ENCODE measurements around the gene ZNF497.
A peak's percentile ranks its signal among the peaks of the same experiment; 100 is the strongest.

Gene ZNF497

GRCh38 chr19:58400316-58400915, 37.9 kb upstream of the ZNF497 start:
- Histone ChIP-seq H3K4me3 (ENCODE audit: insufficient read depth, low read depth, low read length, poor library complexity, severe bottlenecking) (peak overlapping the region; percentile 29), H3K27me3 (replicated peaks; ENCODE audit: control insufficient read depth, insufficient read depth, low read length, poor library complexity, severe bottlenecking) (peaks cover 4% of the 10 kb centered on the region), H3K36me3 (ENCODE audit: control insufficient read depth, insufficient read depth, low read length) (no peaks in the 10 kb centered on the region), H3K27ac (ENCODE audit: insufficient read depth, low read length, poor library complexity, severe bottlenecking) (no peak overlapping the region), H3K4me1 (ENCODE audit: control insufficient read depth, insufficient read depth, low read length, poor library complexity, severe bottlenecking) (peaks cover 12% of the 10 kb centered on the region), H3K9me3 (ENCODE audit: control insufficient read depth, low read length) (no peaks in the 10 kb centered on the region)
- no peak for DNase-seq

- H3K9me3 ChIP-seq (ENCODE audit: control insufficient read depth, low read length) = no peaks in the 10 kb centered on the region
- peaks cover 4% of the 10 kb centered on the region for H3K27me3 ChIP-seq (replicated peaks; ENCODE audit: control insufficient read depth, insufficient read depth, low read length, poor library complexity, severe bottlenecking)
- H3K4me3 ChIP-seq (ENCODE audit: insufficient read depth, low read depth, low read length, poor library complexity, severe bottlenecking) = no peak overlapping the region
- DNase-seq = no peak
- H3K27ac ChIP-seq (ENCODE audit: insufficient read depth, low read length, poor library complexity, severe bottlenecking) = no peak overlapping the region
- H3K36me3 ChIP-seq (ENCODE audit: control insufficient read depth, insufficient read depth, low read length) = peaks cover 3% of the 10 kb centered on the region
- H3K4me1 ChIP-seq (ENCODE audit: control insufficient read depth, insufficient read depth, low read length, poor library complexity, severe bottlenecking) = peaks cover 12% of the 10 kb centered on the region
Observed at GRCh38 chr19:58399903-58400302, 37.4 kb upstream of the ZNF497 start.

- Histone ChIP-seq H3K4me1 (ENCODE audit: control insufficient read depth, insufficient read depth, low read length, poor library complexity, severe bottlenecking) (peaks cover 12% of the 10 kb centered on the region), H3K4me3 (ENCODE audit: insufficient read depth, low read depth, low read length, poor library complexity, severe bottlenecking) (no peak overlapping the region), H3K27ac (ENCODE audit: insufficient read depth, low read length, poor library complexity, severe bottlenecking) (no peak overlapping the region), H3K36me3 (ENCODE audit: control insufficient read depth, insufficient read depth, low read length) (peaks cover 16% of the 10 kb centered on the region), H3K9me3 (ENCODE audit: control insufficient read depth, low read length) (no peaks in the 10 kb centered on the region), H3K27me3 (replicated peaks; ENCODE audit: control insufficient read depth, insufficient read depth, low read length, poor library complexity, severe bottlenecking) (peaks cover 4% of the 10 kb centered on the region)
- DNase-seq = no peak
Observed at GRCh38 chr19:58398545-58398944, 36.0 kb upstream of the ZNF497 start.

- Histone ChIP-seq H3K4me1 (ENCODE audit: control insufficient read depth, insufficient read depth, low read length, poor library complexity, severe bottlenecking) (peaks cover 12% of the 10 kb centered on the region), H3K9me3 (ENCODE audit: control insufficient read depth, low read length) (no peaks in the 10 kb centered on the region), H3K27me3 (replicated peaks; ENCODE audit: control insufficient read depth, insufficient read depth, low read length, poor library complexity, severe bottlenecking) (peaks cover 4% of the 10 kb centered on the region), H3K36me3 (ENCODE audit: control insufficient read depth, insufficient read depth, low read length) (peaks cover 21% of the 10 kb centered on the region), H3K4me3 (ENCODE audit: insufficient read depth, low read depth, low read length, poor library complexity, severe bottlenecking) (no peak overlapping the region), H3K27ac (ENCODE audit: insufficient read depth, low read length, poor library complexity, severe bottlenecking) (no peak overlapping the region)
- DNase-seq = no peak
Observed at GRCh38 chr19:58398087-58398486, 35.5 kb upstream of the ZNF497 start.

- Histone ChIP-seq H3K27me3 (replicated peaks; ENCODE audit: control insufficient read depth, insufficient read depth, low read length, poor library complexity, severe bottlenecking) (peaks cover 4% of the 10 kb centered on the region), H3K9me3 (ENCODE audit: control insufficient read depth, low read length) (no peaks in the 10 kb centered on the region), H3K36me3 (ENCODE audit: control insufficient read depth, insufficient read depth, low read length) (peaks cover 26% of the 10 kb centered on the region), H3K4me3 (ENCODE audit: insufficient read depth, low read depth, low read length, poor library complexity, severe bottlenecking) (no peak overlapping the region), H3K27ac (ENCODE audit: insufficient read depth, low read length, poor library complexity, severe bottlenecking) (no peak overlapping the region), H3K4me1 (ENCODE audit: control insufficient read depth, insufficient read depth, low read length, poor library complexity, severe bottlenecking) (peaks cover 12% of the 10 kb centered on the region)
- DNase-seq = no peak
Observed at GRCh38 chr19:58397533-58398037, 35.0 kb upstream of the ZNF497 start.

GRCh38 chr19:58396691-58397532, 34.4 kb upstream of the ZNF497 start:
- DNase-seq = no peak
- Histone ChIP-seq H3K4me3 (ENCODE audit: insufficient read depth, low read depth, low read length, poor library complexity, severe bottlenecking) (no peak overlapping the region), H3K27me3 (replicated peaks; ENCODE audit: control insufficient read depth, insufficient read depth, low read length, poor library complexity, severe bottlenecking) (peaks cover 4% of the 10 kb centered on the region), H3K4me1 (ENCODE audit: control insufficient read depth, insufficient read depth, low read length, poor library complexity, severe bottlenecking) (peaks cover 12% of the 10 kb centered on the region), H3K9me3 (ENCODE audit: control insufficient read depth, low read length) (no peaks in the 10 kb centered on the region), H3K36me3 (ENCODE audit: control insufficient read depth, insufficient read depth, low read length) (peaks cover 28% of the 10 kb centered on the region), H3K27ac (ENCODE audit: insufficient read depth, low read length, poor library complexity, severe bottlenecking) (no peak overlapping the region)

GRCh38 chr19:58395979-58396627, 33.6 kb upstream of the ZNF497 start:
- no peak overlapping the region for H3K27ac ChIP-seq (ENCODE audit: insufficient read depth, low read length, poor library complexity, severe bottlenecking)

GRCh38 chr19:58395220-58395978, 32.8 kb upstream of the ZNF497 start, which contains the start of gene RNF225:
RNF225 (plus strand) TSS chr19:58395656; CDS start chr19:58396090, 434 bp downstream.
- peaks cover 35% of the 10 kb centered on the region for H3K36me3 ChIP-seq (ENCODE audit: control insufficient read depth, insufficient read depth, low read length)
- no peaks in the 10 kb centered on the region for H3K9me3 ChIP-seq (ENCODE audit: control insufficient read depth, low read length)
- H3K27ac ChIP-seq (ENCODE audit: insufficient read depth, low read length, poor library complexity, severe bottlenecking) = no peak within 1 kb of the TSS
- H3K4me3 ChIP-seq (ENCODE audit: insufficient read depth, low read depth, low read length, poor library complexity, severe bottlenecking) = no peak within 1 kb of the TSS
- DNase-seq = no peak
- peaks cover 4% of the 10 kb centered on the region for H3K27me3 ChIP-seq (replicated peaks; ENCODE audit: control insufficient read depth, insufficient read depth, low read length, poor library complexity, severe bottlenecking)
- peaks cover 5% of the 10 kb centered on the region for H3K4me1 ChIP-seq (ENCODE audit: control insufficient read depth, insufficient read depth, low read length, poor library complexity, severe bottlenecking)

More at GRCh38 chr19:58395979-58396627, 33.6 kb upstream of the ZNF497 start:
- Histone ChIP-seq H3K9me3 (ENCODE audit: control insufficient read depth, low read length) (no peaks in the 10 kb centered on the region), H3K27me3 (replicated peaks; ENCODE audit: control insufficient read depth, insufficient read depth, low read length, poor library complexity, severe bottlenecking) (peaks cover 4% of the 10 kb centered on the region), H3K4me1 (ENCODE audit: control insufficient read depth, insufficient read depth, low read length, poor library complexity, severe bottlenecking) (peaks cover 12% of the 10 kb centered on the region), H3K4me3 (ENCODE audit: insufficient read depth, low read depth, low read length, poor library complexity, severe bottlenecking) (no peak overlapping the region), H3K36me3 (ENCODE audit: control insufficient read depth, insufficient read depth, low read length) (peaks cover 31% of the 10 kb centered on the region)
- no peak for DNase-seq

- Histone ChIP-seq H3K27me3 (replicated peaks; ENCODE audit: control insufficient read depth, insufficient read depth, low read length, poor library complexity, severe bottlenecking) (peaks cover 4% of the 10 kb centered on the region), H3K36me3 (ENCODE audit: control insufficient read depth, insufficient read depth, low read length) (peaks cover 35% of the 10 kb centered on the region), H3K4me3 (ENCODE audit: insufficient read depth, low read depth, low read length, poor library complexity, severe bottlenecking) (no peak overlapping the region), H3K9me3 (ENCODE audit: control insufficient read depth, low read length) (no peaks in the 10 kb centered on the region), H3K4me1 (ENCODE audit: control insufficient read depth, insufficient read depth, low read length, poor library complexity, severe bottlenecking) (peaks cover 3% of the 10 kb centered on the region), H3K27ac (ENCODE audit: insufficient read depth, low read length, poor library complexity, severe bottlenecking) (no peak overlapping the region)
- no peak for DNase-seq
Observed at GRCh38 chr19:58394821-58395219, 32.3 kb upstream of the ZNF497 start.

Measured in effector memory CD4-positive, alpha-beta T cell (primary cell).